Ovary (tissue), 3 donors: ENCODE results near the gene SESN1.

Source experiments
- POLR2A ChIP-seq: fragments of 450-650 bp; IDR thresholded peaks from one replicate; pipeline ENCODE4 v1.6.1; 2017; ENCODE audit warnings: antibody characterized with exemption, mild to moderate bottlenecking, moderate library complexity
- TF ChIP-seq, protein P1 (sequence below), 3 donors: fragments of 450-650 bp in 2 of 3; fragments of 200-600 bp in 1 of 3; IDR thresholded peaks; one replicate each; pipeline versions ENCODE4 v1.5.1 to v1.8.0; 2016 to 2022; ENCODE audit warnings: antibody characterized with exemption in 3 of 3, mild to moderate bottlenecking in 1 of 3
- donor health status: DM: no; HTN: no; CAD: no.

- TF ChIP-seq, protein P1, sequence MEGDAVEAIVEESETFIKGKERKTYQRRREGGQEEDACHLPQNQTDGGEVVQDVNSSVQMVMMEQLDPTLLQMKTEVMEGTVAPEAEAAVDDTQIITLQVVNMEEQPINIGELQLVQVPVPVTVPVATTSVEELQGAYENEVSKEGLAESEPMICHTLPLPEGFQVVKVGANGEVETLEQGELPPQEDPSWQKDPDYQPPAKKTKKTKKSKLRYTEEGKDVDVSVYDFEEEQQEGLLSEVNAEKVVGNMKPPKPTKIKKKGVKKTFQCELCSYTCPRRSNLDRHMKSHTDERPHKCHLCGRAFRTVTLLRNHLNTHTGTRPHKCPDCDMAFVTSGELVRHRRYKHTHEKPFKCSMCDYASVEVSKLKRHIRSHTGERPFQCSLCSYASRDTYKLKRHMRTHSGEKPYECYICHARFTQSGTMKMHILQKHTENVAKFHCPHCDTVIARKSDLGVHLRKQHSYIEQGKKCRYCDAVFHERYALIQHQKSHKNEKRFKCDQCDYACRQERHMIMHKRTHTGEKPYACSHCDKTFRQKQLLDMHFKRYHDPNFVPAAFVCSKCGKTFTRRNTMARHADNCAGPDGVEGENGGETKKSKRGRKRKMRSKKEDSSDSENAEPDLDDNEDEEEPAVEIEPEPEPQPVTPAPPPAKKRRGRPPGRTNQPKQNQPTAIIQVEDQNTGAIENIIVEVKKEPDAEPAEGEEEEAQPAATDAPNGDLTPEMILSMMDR (IDR thresholded peaks at IDR 0.05), result no peak
- no peak for TF ChIP-seq POLR2A
Observed at GRCh38 chr6:109010705-109011102, 83.9 kb downstream of the SESN1 start.
